HEK293 (cell line): ENCODE data around the gene KCNMA1.

ENCODE experiments used
- IKZF3 ChIP-seq: fragments of 450-650 bp; IDR thresholded peaks from 2 replicates; pipeline ENCODE4 v1.5.0; 2018; ENCODE audit warnings: missing biosample characterization, mild to moderate bottlenecking, missing genetic modification characterization, moderate library complexity
- KLF10 ChIP-seq: fragments of 450-650 bp; IDR thresholded peaks from 2 replicates; pipeline ENCODE4 v1.5.1; 2018; ENCODE audit warnings: missing biosample characterization, mild to moderate bottlenecking, missing genetic modification characterization
- YY1 ChIP-seq: fragments of 450-650 bp; formaldehyde crosslinking; IDR thresholded peaks from 2 replicates; pipeline ENCODE4 v1.5.1; 2018; ENCODE audit warnings: missing biosample characterization, missing genetic modification characterization
- ZEB2 ChIP-seq: fragments of 450-650 bp; formaldehyde crosslinking; IDR thresholded peaks from 2 replicates; pipeline ENCODE4 v1.5.1; 2016; ENCODE audit warnings: missing biosample characterization, missing genetic modification characterization
- ZNF155 ChIP-seq: fragments of 450-650 bp; formaldehyde crosslinking; IDR thresholded peaks from 2 replicates; pipeline ENCODE4 v1.5.1; 2016; ENCODE audit warnings: missing biosample characterization, missing genetic modification characterization
- ZNF274 ChIP-seq, 2 experiments: fragments of 200-500 bp in 1 of 2; fragments of 450-650 bp in 1 of 2; sonication (Bioruptor generic) in 1 of 2; formaldehyde crosslinking in 1 of 2; IDR thresholded peaks; 2 replicates each; pipeline versions ENCODE4 v1.5.1 to v1.6.1; 2014 to 2016; ENCODE audit warnings: borderline replicate concordance in 1 of 2, inconsistent platforms in 1 of 2, low read length in 1 of 2, missing biosample characterization in 1 of 2, missing genetic modification characterization in 1 of 2
- ZNF341 ChIP-seq: fragments of 450-650 bp; formaldehyde crosslinking; IDR thresholded peaks from 2 replicates; pipeline ENCODE4; 2016; ENCODE audit warnings: low read depth, missing biosample characterization, missing genetic modification characterization
- ZNF701 ChIP-seq: fragments of 450-650 bp; formaldehyde crosslinking; IDR thresholded peaks from 2 replicates; pipeline ENCODE4 v1.5.1; 2016; ENCODE audit warnings: missing biosample characterization, missing genetic modification characterization
- ZNF830 ChIP-seq: fragments of 450-650 bp; IDR thresholded peaks from 2 replicates; pipeline ENCODE4 v1.5.0; 2018; ENCODE audit warnings: missing biosample characterization, missing genetic modification characterization, low read depth, mild to moderate bottlenecking, moderate library complexity
- ZSCAN30 ChIP-seq: fragments of 450-650 bp; IDR thresholded peaks from 2 replicates; pipeline ENCODE4 v1.5.1; 2018; ENCODE audit warnings: missing biosample characterization, mild to moderate bottlenecking, missing genetic modification characterization, moderate library complexity
- TF ChIP-seq, protein P1 (sequence below): fragments of 450-650 bp; formaldehyde crosslinking; IDR thresholded peaks from 2 replicates; pipeline ENCODE4 v1.5.1; 2016; ENCODE audit warnings: missing biosample characterization, missing genetic modification characterization, low read depth
- TF ChIP-seq, protein P2 (sequence below): fragments of 450-650 bp; formaldehyde crosslinking; IDR thresholded peaks from 2 replicates; pipeline ENCODE4 v1.5.1; 2016; ENCODE audit warnings: missing biosample characterization, missing genetic modification characterization
- TF ChIP-seq, protein P3 (sequence below): fragments of 450-650 bp; IDR thresholded peaks from 2 replicates; pipeline ENCODE4 v1.5.1; 2018; ENCODE audit warnings: missing biosample characterization, mild to moderate bottlenecking, missing genetic modification characterization
- TF ChIP-seq, protein P4 (sequence below): fragments of 450-650 bp; formaldehyde crosslinking; IDR thresholded peaks from 2 replicates; pipeline ENCODE4 v1.5.1; 2016; ENCODE audit warnings: missing biosample characterization, missing genetic modification characterization

DNA sequence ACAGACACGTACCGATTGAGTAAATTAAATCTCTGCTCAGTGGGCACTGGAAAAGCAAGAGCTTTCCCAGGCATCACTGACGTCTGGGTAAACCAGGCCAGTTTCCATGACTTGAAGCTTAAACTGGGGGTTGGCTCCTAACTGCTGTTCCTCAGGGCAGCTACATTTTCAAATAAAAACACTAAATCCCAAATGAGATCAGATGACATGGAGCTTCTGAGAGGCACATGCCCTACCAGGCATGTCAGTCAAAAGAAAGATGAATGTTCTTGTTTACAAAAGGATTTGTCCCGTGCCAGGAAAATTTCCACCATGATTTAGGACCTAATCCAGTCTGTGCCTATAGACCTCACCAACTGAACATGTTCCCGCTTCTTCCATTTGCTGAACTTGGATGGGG is 220.2 kb downstream of the KCNMA1 start:
- no peak for TF ChIP-seq ZNF701 (tag by site-specific recombination)
- TF ChIP-seq ZEB2 (tag by site-specific recombination): no peak
- TF ChIP-seq, protein P1, sequence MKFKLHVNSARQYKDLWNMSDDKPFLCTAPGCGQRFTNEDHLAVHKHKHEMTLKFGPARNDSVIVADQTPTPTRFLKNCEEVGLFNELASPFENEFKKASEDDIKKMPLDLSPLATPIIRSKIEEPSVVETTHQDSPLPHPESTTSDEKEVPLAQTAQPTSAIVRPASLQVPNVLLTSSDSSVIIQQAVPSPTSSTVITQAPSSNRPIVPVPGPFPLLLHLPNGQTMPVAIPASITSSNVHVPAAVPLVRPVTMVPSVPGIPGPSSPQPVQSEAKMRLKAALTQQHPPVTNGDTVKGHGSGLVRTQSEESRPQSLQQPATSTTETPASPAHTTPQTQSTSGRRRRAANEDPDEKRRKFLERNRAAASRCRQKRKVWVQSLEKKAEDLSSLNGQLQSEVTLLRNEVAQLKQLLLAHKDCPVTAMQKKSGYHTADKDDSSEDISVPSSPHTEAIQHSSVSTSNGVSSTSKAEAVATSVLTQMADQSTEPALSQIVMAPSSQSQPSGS: no peak
- TF ChIP-seq, protein P2, sequence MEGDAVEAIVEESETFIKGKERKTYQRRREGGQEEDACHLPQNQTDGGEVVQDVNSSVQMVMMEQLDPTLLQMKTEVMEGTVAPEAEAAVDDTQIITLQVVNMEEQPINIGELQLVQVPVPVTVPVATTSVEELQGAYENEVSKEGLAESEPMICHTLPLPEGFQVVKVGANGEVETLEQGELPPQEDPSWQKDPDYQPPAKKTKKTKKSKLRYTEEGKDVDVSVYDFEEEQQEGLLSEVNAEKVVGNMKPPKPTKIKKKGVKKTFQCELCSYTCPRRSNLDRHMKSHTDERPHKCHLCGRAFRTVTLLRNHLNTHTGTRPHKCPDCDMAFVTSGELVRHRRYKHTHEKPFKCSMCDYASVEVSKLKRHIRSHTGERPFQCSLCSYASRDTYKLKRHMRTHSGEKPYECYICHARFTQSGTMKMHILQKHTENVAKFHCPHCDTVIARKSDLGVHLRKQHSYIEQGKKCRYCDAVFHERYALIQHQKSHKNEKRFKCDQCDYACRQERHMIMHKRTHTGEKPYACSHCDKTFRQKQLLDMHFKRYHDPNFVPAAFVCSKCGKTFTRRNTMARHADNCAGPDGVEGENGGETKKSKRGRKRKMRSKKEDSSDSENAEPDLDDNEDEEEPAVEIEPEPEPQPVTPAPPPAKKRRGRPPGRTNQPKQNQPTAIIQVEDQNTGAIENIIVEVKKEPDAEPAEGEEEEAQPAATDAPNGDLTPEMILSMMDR (tag by site-specific recombination): no peak
- TF ChIP-seq ZNF830 (tag by site-specific recombination): no peak
- TF ChIP-seq, protein P3, sequence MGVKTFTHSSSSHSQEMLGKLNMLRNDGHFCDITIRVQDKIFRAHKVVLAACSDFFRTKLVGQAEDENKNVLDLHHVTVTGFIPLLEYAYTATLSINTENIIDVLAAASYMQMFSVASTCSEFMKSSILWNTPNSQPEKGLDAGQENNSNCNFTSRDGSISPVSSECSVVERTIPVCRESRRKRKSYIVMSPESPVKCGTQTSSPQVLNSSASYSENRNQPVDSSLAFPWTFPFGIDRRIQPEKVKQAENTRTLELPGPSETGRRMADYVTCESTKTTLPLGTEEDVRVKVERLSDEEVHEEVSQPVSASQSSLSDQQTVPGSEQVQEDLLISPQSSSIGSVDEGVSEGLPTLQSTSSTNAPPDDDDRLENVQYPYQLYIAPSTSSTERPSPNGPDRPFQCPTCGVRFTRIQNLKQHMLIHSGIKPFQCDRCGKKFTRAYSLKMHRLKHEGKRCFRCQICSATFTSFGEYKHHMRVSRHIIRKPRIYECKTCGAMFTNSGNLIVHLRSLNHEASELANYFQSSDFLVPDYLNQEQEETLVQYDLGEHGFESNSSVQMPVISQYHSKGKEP (tag by site-specific recombination): no peak
- TF ChIP-seq ZNF155 (tag by site-specific recombination): no peak
- no peak for TF ChIP-seq ZSCAN30 (tag by site-specific recombination)
- no peak for TF ChIP-seq KLF10 (tag by site-specific recombination)
- TF ChIP-seq ZNF274 (IDR thresholded peaks at IDR 0.05; ENCODE audit: low read length): no peak
- no peak for TF ChIP-seq ZNF274 (tag by site-specific recombination; IDR thresholded peaks at IDR 0.05; ENCODE audit: borderline replicate concordance)
- no peak for TF ChIP-seq IKZF3 (tag by site-specific recombination)
- no peak for TF ChIP-seq YY1 (tag by site-specific recombination)
- TF ChIP-seq, protein P4, sequence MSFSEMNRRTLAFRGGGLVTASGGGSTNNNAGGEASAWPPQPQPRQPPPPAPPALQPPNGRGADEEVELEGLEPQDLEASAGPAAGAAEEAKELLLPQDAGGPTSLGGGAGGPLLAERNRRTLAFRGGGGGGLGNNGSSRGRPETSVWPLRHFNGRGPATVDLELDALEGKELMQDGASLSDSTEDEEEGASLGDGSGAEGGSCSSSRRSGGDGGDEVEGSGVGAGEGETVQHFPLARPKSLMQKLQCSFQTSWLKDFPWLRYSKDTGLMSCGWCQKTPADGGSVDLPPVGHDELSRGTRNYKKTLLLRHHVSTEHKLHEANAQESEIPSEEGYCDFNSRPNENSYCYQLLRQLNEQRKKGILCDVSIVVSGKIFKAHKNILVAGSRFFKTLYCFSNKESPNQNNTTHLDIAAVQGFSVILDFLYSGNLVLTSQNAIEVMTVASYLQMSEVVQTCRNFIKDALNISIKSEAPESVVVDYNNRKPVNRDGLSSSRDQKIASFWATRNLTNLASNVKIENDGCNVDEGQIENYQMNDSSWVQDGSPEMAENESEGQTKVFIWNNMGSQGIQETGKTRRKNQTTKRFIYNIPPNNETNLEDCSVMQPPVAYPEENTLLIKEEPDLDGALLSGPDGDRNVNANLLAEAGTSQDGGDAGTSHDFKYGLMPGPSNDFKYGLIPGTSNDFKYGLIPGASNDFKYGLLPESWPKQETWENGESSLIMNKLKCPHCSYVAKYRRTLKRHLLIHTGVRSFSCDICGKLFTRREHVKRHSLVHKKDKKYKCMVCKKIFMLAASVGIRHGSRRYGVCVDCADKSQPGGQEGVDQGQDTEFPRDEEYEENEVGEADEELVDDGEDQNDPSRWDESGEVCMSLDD: no peak
- no peak for TF ChIP-seq ZNF341 (tag by site-specific recombination)
